Gastroesophageal sphincter (tissue), 3 donors: ENCODE measurements around the gene ENTHD1.

Experiments used
- EP300 ChIP-seq: sonication (generic); formaldehyde crosslinking; IDR thresholded peaks from one replicate; pipeline ENCODE4 v1.6.1; 2017; ENCODE audit warnings: antibody characterized with exemption, mild to moderate bottlenecking
- POLR2A ChIP-seq, 2 donors: fragments of 450-650 bp; IDR thresholded peaks; one replicate each; pipeline ENCODE4 v1.6.1; 2017; ENCODE audit warnings: antibody characterized with exemption in 2 of 2, mild to moderate bottlenecking in 2 of 2, moderate library complexity in 1 of 2
- TF ChIP-seq, protein P1 (sequence below), 4 experiments: fragments of 200-600 bp in 2 of 4; fragments of 450-650 bp in 2 of 4; sonication (generic) in 1 of 4; IDR thresholded peaks; one replicate each; pipeline ENCODE4 v1.5.1; 2017 to 2019; ENCODE audit warnings: antibody characterized with exemption in 4 of 4, mild to moderate bottlenecking in 2 of 4, moderate library complexity in 2 of 4

DNA sequence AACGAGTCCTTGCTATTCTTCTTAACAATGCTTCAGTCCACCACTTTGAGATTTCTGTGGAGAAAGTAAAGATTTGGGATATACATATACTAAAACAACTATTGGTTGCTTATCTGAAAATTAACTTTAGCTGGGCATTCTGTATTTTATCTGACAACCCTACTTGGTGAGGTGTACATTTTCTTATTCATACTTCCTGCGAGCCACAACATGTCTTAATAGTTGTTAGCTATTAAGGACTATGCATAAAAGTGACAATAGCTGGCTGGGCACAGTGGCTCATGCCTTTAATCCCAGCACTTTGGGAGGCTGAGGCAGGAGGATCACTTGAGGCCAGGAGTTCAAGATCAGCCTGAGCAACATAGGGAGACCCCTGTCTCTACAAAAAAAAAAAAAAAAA is 38.6 kb upstream of the ENTHD1 start:
- TF ChIP-seq, protein P1, sequence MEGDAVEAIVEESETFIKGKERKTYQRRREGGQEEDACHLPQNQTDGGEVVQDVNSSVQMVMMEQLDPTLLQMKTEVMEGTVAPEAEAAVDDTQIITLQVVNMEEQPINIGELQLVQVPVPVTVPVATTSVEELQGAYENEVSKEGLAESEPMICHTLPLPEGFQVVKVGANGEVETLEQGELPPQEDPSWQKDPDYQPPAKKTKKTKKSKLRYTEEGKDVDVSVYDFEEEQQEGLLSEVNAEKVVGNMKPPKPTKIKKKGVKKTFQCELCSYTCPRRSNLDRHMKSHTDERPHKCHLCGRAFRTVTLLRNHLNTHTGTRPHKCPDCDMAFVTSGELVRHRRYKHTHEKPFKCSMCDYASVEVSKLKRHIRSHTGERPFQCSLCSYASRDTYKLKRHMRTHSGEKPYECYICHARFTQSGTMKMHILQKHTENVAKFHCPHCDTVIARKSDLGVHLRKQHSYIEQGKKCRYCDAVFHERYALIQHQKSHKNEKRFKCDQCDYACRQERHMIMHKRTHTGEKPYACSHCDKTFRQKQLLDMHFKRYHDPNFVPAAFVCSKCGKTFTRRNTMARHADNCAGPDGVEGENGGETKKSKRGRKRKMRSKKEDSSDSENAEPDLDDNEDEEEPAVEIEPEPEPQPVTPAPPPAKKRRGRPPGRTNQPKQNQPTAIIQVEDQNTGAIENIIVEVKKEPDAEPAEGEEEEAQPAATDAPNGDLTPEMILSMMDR (IDR thresholded peaks at IDR 0.05) = no peak
- TF ChIP-seq EP300 (no peak), POLR2A (IDR thresholded peaks at IDR 0.05) (no peak)
